ENCODE results near the gene PEPD. TPM values are rescaled to one million over a fixed set of nuclear protein-coding genes. Genes with fewer than 3 reads are reported as not detected.

PEPD gene
- total and polyA plus RNA-seq, 10 of the 15 experiments (the other 5 are each of a cell fraction or from before 2014, with no cell fraction given) = 1.4 to 52.0 (median 20.2) TPM

DNA sequence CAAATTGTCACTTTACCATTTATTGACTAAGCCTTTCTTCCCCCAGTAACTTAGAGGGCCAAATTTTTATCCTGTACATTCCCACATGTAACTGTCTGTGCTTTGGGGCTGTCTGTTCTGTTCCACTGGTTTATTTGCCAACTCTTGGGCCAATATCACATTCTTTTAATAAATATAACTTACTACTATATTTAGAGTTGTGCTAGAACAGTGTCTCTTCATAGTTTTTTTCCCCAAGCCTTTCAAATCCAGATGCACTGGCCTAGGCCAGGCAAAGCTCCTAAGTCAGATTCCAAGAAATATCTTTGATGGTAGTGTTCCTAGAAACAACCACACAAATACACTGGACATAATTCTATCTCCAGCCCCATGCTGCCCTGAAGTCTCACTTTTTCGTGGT, 164.0 kb downstream of the PEPD start:
- H4K20me1 ChIP-seq (ENCODE audit: control insufficient read depth, insufficient read depth) = no peaks in the 10 kb centered on the region
- DNase-seq (ENCODE audit: low read depth, low spot score) = no peak
- ChIA-PET RAD21 (ENCODE audit: unreplicated experiment) (no interaction called here), SMC1A (ENCODE audit: uncharacterized antibody, unreplicated experiment) (interaction anchor here (0.6 kb wide), 1 partner anchor 280 kb away, joined by 3 read pairs; no protein-coding TSS in a partner anchor), CTCF (no interaction called here), POLR2A (interaction anchor here (0.7 kb wide), 1 partner anchor 16 kb away, joined by 3 read pairs; the partner anchor contains the start of gene CEBPG)
- H3K36me3 ChIP-seq (ENCODE audit: control insufficient read depth in 2 of 2, insufficient read depth in 2 of 2, low read length in 1 of 2) = no peaks in the 10 kb centered on the region
- no peaks in the 10 kb centered on the region for H3K79me2 ChIP-seq (ENCODE audit: control insufficient read depth, insufficient read depth, low read length)
- no peaks in the 10 kb centered on the region for H3K4me1 ChIP-seq (ENCODE audit: control insufficient read depth, insufficient read depth, low read length)
- no peak overlapping the region for H3K4me3 ChIP-seq
- no peak overlapping the region for H2AFZ ChIP-seq (ENCODE audit: control insufficient read depth, low read depth, low read length)
- ATAC-seq = no peak
- H3K27ac ChIP-seq (ENCODE audit: control insufficient read depth, insufficient read depth) = no peak overlapping the region
- TF ChIP-seq SUZ12 (IDR thresholded peaks at IDR 0.05; ENCODE audit: unreplicated experiment) (no peak), PAX8 (IDR thresholded peaks at IDR 0.05) (no peak), ZNF207 (IDR thresholded peaks at IDR 0.05; ENCODE audit: borderline replicate concordance) (no peak)
- TF ChIP-seq, protein P1, sequence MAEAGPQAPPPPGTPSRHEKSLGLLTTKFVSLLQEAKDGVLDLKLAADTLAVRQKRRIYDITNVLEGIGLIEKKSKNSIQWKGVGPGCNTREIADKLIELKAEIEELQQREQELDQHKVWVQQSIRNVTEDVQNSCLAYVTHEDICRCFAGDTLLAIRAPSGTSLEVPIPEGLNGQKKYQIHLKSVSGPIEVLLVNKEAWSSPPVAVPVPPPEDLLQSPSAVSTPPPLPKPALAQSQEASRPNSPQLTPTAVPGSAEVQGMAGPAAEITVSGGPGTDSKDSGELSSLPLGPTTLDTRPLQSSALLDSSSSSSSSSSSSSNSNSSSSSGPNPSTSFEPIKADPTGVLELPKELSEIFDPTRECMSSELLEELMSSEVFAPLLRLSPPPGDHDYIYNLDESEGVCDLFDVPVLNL (IDR thresholded peaks at IDR 0.05; ENCODE audit: low read depth, low read length) = no peak
- no peak overlapping the region for H3K9ac ChIP-seq (ENCODE audit: control insufficient read depth, insufficient read depth, low read length)
- intact Hi-C loops (cut with micrococcal nuclease; ENCODE audit: unreplicated experiment) (no loop called here), in situ Hi-C loops (cut with MboI) (no loop called here)
- H3K4me2 ChIP-seq (ENCODE audit: control insufficient read depth, insufficient read depth) = no peak overlapping the region
- H3K9me3 ChIP-seq (replicated peaks; ENCODE audit: control insufficient read depth, insufficient read depth, low read length) = no peaks in the 10 kb centered on the region
- WGBS (ENCODE audit: insufficient coverage, insufficient replicate concordance, low lambda C conversion rate, missing lambda C conversion rate) = 0% methylated on average over 1 of the region's 1 CpG
- no peak for FAIRE-seq
- H3K27me3 ChIP-seq (replicated peaks in 1 of 2; ENCODE audit: control insufficient read depth in 2 of 2, insufficient read depth in 2 of 2, low read length in 1 of 2) = no peaks in the 10 kb centered on the region; a peak in 1 of 4 replicates
- BruUV-seq (replicated peaks) = no TSS peak

DNA sequence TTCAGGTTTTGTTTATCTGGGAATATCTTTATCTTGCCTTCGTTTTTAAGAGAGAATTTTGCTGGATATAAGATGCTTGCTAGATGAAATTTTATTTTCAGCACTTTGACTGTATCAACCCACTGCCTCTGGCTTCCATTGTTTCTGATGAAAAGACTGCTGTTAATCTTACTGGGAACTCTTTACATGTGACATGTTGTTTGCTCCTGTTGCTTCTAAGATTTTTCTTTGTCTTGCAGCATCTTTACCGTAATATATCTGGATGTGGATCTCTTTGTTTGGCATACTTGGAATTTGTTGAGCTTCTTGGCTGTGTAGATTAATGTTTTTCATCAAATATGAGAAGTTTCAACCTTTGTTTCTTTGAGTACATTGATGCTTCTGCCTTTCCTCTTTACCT, 166.1 kb downstream of the PEPD start:
- DNase-seq (ENCODE audit: low read depth, low spot score) = no peak
- WGBS (ENCODE audit: insufficient coverage, insufficient replicate concordance, low lambda C conversion rate, missing lambda C conversion rate) = 37% methylated on average over 2 of the region's 2 CpGs
- Histone ChIP-seq H3K4me3 (no peak overlapping the region), H3K36me3 (ENCODE audit: control insufficient read depth in 2 of 2, insufficient read depth in 2 of 2, low read length in 1 of 2) (no peaks in the 10 kb centered on the region), H3K27ac (ENCODE audit: control insufficient read depth, insufficient read depth) (no peak overlapping the region), H3K79me2 (ENCODE audit: control insufficient read depth, insufficient read depth, low read length) (no peaks in the 10 kb centered on the region), H4K20me1 (ENCODE audit: control insufficient read depth, insufficient read depth) (no peaks in the 10 kb centered on the region), H3K9me3 (replicated peaks; ENCODE audit: control insufficient read depth, insufficient read depth, low read length) (no peaks in the 10 kb centered on the region), H2AFZ (ENCODE audit: control insufficient read depth, low read depth, low read length) (no peak overlapping the region), H3K4me1 (ENCODE audit: control insufficient read depth, insufficient read depth, low read length) (no peaks in the 10 kb centered on the region), H3K27me3 (replicated peaks in 1 of 2; ENCODE audit: control insufficient read depth in 2 of 2, insufficient read depth in 2 of 2, low read length in 1 of 2) (no peaks in the 10 kb centered on the region), H3K4me2 (ENCODE audit: control insufficient read depth, insufficient read depth) (no peak overlapping the region), H3K9ac (ENCODE audit: control insufficient read depth, insufficient read depth, low read length) (no peak overlapping the region)
- intact Hi-C loops (cut with micrococcal nuclease; ENCODE audit: unreplicated experiment) = no loop called here
- ATAC-seq = no peak
- ChIA-PET SMC1A (ENCODE audit: uncharacterized antibody, unreplicated experiment) (no interaction called here), CTCF (no interaction called here), RAD21 (ENCODE audit: unreplicated experiment) (no interaction called here), POLR2A (no interaction called here)
- no peak for FAIRE-seq
- no TSS peak for BruUV-seq (replicated peaks)
- in situ Hi-C loops (cut with MboI) = no loop called here
- TF ChIP-seq, protein P1 (IDR thresholded peaks at IDR 0.05; ENCODE audit: low read depth, low read length) = no peak
- TF ChIP-seq MEF2A (IDR thresholded peaks at IDR 0.05; ENCODE audit: insufficient read depth, low read depth, low read length) (no peak), GATAD2B (conservative IDR thresholded peaks at IDR 0.05; ENCODE audit: low read depth) (no peak), ESRRA (IDR thresholded peaks at IDR 0.05; ENCODE audit: low read length) (no peak), RBBP5 (conservative IDR thresholded peaks at IDR 0.05) (no peak), BRCA1 (IDR thresholded peaks at IDR 0.05; ENCODE audit: low read depth, low read length) (no peak), NFYB (IDR thresholded peaks at IDR 0.05; ENCODE audit: insufficient read depth, low read depth, low read length) (no peak), ZNF274 (IDR thresholded peaks at IDR 0.05; ENCODE audit: insufficient read depth, insufficient read length) (no peak), ZNF217 (IDR thresholded peaks at IDR 0.05) (no peak), NBN (IDR thresholded peaks at IDR 0.05) (no peak), SP1 (IDR thresholded peaks at IDR 0.05; ENCODE audit: low read depth, low read length) (no peak)
- TF ChIP-seq, protein P2, sequence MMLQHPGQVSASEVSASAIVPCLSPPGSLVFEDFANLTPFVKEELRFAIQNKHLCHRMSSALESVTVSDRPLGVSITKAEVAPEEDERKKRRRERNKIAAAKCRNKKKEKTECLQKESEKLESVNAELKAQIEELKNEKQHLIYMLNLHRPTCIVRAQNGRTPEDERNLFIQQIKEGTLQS (IDR thresholded peaks at IDR 0.05; ENCODE audit: borderline replicate concordance, extremely low read depth, low read depth, low read length) = no peak
